ENCODE results near the gene SLAMF6. TPM values are rescaled to one million over a fixed set of nuclear protein-coding genes. Genes with fewer than 3 reads are reported as not detected.

Gene SLAMF6
- total and polyA plus RNA-seq, 3 donors from 2014 or later: 0.68 to 2.3 (median 1.6) TPM

DNA sequence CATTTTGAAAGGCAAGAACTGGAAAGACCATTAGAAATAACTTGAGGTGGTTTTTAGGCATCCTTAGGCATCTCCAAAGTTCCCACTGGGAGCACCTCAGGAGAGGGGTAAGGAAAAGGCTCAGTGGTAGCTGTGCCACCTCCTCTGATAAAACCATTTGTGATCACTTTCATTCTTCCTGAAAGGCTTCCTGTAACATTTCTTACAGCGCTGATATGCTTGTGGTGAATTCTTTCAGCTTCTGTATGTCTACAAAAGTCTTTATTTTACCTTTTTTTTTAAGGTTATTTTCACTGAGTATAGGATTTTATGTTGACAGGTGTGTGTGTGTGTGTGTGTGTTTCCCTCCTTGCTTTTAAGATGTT, 67.9 kb downstream of the SLAMF6 start:
- no peak for TF ChIP-seq POLR2A (IDR thresholded peaks at IDR 0.05)
- no peak for TF ChIP-seq CTCF (IDR thresholded peaks at IDR 0.05)
- no peak for DNase-seq
- no peak overlapping the region for H3K27ac ChIP-seq
- intact Hi-C loops (cut with DNase I; ENCODE audit: low total_unique reads): no loop called here
- H3K27me3 ChIP-seq: no peaks in the 10 kb centered on the region
- WGBS, 2 donors: 92 to 100% methylated on average over 1 of the region's 1 CpG
- H3K36me3 ChIP-seq (ENCODE audit: low read depth, missing control alignments): no peaks in the 10 kb centered on the region
- H3K4me3 ChIP-seq: no peak overlapping the region
- H3K4me1 ChIP-seq: no peaks in the 10 kb centered on the region
- no peaks in the 10 kb centered on the region for H3K9me3 ChIP-seq

GRCh38 chr1:160454371-160455152, 68.5 kb downstream of the SLAMF6 start:
- H3K4me1 ChIP-seq: no peaks in the 10 kb centered on the region
- intact Hi-C loops (cut with DNase I; ENCODE audit: low total_unique reads): no loop called here
- 88 to 90% methylated on average over 6 of the region's 6 CpGs for WGBS, 2 donors
- H3K4me3 ChIP-seq: no peak overlapping the region
- H3K9me3 ChIP-seq: no peaks in the 10 kb centered on the region
- TF ChIP-seq CTCF (IDR thresholded peaks at IDR 0.05) (no peak), POLR2A (IDR thresholded peaks at IDR 0.05) (no peak)
- DNase-seq: no peak
- H3K36me3 ChIP-seq (ENCODE audit: low read depth, missing control alignments): no peaks in the 10 kb centered on the region
- H3K27ac ChIP-seq: no peak overlapping the region
- H3K27me3 ChIP-seq: no peaks in the 10 kb centered on the region

GRCh38 chr1:160453443-160453842, 69.6 kb downstream of the SLAMF6 start:
- no peaks in the 10 kb centered on the region for H3K9me3 ChIP-seq
- TF ChIP-seq POLR2A (IDR thresholded peaks at IDR 0.05) (no peak), CTCF (IDR thresholded peaks at IDR 0.05) (no peak)
- no peak overlapping the region for H3K27ac ChIP-seq
- H3K27me3 ChIP-seq: no peaks in the 10 kb centered on the region
- H3K36me3 ChIP-seq (ENCODE audit: low read depth, missing control alignments): no peaks in the 10 kb centered on the region
- H3K4me1 ChIP-seq: no peaks in the 10 kb centered on the region
- intact Hi-C loops (cut with DNase I; ENCODE audit: low total_unique reads): no loop called here
- 83 to 90% methylated on average over 7 of the region's 7 CpGs for WGBS, 2 donors
- H3K4me3 ChIP-seq: no peak overlapping the region
- no peak for DNase-seq

GRCh38 chr1:160451859-160452232, 71.2 kb downstream of the SLAMF6 start:
- TF ChIP-seq POLR2A (IDR thresholded peaks at IDR 0.05): no peak
- no peak for TF ChIP-seq CTCF (IDR thresholded peaks at IDR 0.05)
- no peaks in the 10 kb centered on the region for H3K9me3 ChIP-seq
- no peak for DNase-seq
- H3K27ac ChIP-seq: no peak overlapping the region
- no peaks in the 10 kb centered on the region for H3K4me1 ChIP-seq
- no peaks in the 10 kb centered on the region for H3K27me3 ChIP-seq
- WGBS, 2 donors: 87 to 91% methylated on average over 1 of the region's 1 CpG
- H3K36me3 ChIP-seq (ENCODE audit: low read depth, missing control alignments): no peaks in the 10 kb centered on the region
- H3K4me3 ChIP-seq: no peak overlapping the region
- intact Hi-C loops (cut with DNase I; ENCODE audit: low total_unique reads): no loop called here

All from testis (tissue), 3 donors.